ENCODE data around the gene HOXA4. TPM values are rescaled to one million over a fixed set of nuclear protein-coding genes. Genes with fewer than 3 reads are reported as not detected.

Gene HOXA4
- total and polyA plus RNA-seq, 2 of the 8 experiments (the other 6 are each of a cell fraction or from before 2014, with no cell fraction given), result not detected

GRCh38 chr7:27173511-27173955, 43.0 kb upstream of the HOXA4 start (continued):
- TF ChIP-seq CHD7 (IDR thresholded peaks at IDR 0.05; ENCODE audit: insufficient replicate concordance, low read length), result no peak
- peak; percentile 83 for TF ChIP-seq EZH2 (IDR thresholded peaks at IDR 0.05; ENCODE audit: low read depth, low read length, severe bottlenecking)
- peak; percentile 62 for TF ChIP-seq RNF2 (IDR thresholded peaks at IDR 0.05; ENCODE audit: borderline replicate concordance, low read depth, low read length, missing control alignments, poor library complexity, severe bottlenecking)
- no peak for TF ChIP-seq SIX5 (IDR thresholded peaks at IDR 0.05; ENCODE audit: low read depth, low read length)
- TF ChIP-seq TCF12 (IDR thresholded peaks at IDR 0.05; ENCODE audit: low read depth, low read length), result no peak
